Kidney epithelial cell (primary cell): Measurements from ENCODE around the gene CDC42BPA. TPM values are rescaled to one million over a fixed set of nuclear protein-coding genes. Genes with fewer than 3 reads are reported as not detected.

Source experiments
- DNase-seq: peaks from one replicate; pipeline ENCODE4 v3.0.0-alpha.2; 2010; ENCODE audit warnings: low read depth
- H3K27me3 ChIP-seq: 2 replicates; pipeline ENCODE4 v1.6.0; 2011; ENCODE audit warnings: low read length; ENCODE audit not compliant: control insufficient read depth, insufficient read depth
- H3K36me3 ChIP-seq: 2 replicates; pipeline ENCODE4 v1.5.1; 2011; ENCODE audit warnings: low read length; ENCODE audit not compliant: control insufficient read depth, insufficient read depth
- H3K4me3 ChIP-seq: 2 replicates; pipeline ENCODE4 v1.5.1; 2011; ENCODE audit warnings: low read depth, mild to moderate bottlenecking, control low read depth, low read length
- total RNA-seq: library from RNA; depleted of rRNA; stranded (reverse); fragments of >200 nt; gene quantifications from 2 replicates; pipeline ENCODE4 v1.2.3, GENCODE V29; 2015
- TF ChIP-seq, protein P1 (sequence below): IDR thresholded peaks from 2 replicates; pipeline ENCODE4 v1.5.1; 2011; ENCODE audit warnings: mild to moderate bottlenecking, moderate library complexity, low read length, control low read depth, inconsistent platforms; ENCODE audit not compliant: insufficient read depth, poor library complexity, severe bottlenecking

CDC42BPA gene
- total RNA-seq, 1 donor from 2014 or later = 33.4 TPM

DNA sequence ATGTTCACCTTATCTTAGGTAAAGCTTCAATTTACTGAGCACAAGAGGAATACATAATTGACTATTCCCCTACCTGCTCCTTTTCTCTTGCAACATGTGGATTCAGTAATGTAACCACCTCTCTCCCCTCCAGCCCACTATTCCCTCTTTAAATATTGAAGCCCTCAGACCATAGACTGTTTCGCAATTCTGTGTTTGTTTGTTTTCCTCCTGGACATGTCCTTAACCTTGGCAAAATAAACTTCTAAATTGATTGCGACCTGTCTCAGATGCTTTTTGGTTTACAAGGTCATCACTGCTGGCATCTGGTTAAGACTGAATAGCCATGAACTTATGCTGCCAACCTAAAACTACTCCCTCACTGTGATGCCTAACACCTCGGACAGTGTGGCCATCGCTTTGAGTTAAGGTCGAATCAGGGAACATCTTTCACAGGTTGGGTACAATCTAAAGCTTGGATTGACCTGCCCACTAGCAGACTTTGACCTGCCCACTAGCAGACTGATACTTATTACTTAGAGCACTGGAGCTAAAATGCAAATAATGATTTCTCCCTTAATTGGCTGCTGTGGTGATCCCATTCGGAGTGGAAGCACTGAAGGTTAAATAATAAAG is 10.2 kb upstream of the CDC42BPA start:
- no peak for DNase-seq
- no peak overlapping the region for H3K4me3 ChIP-seq
- H3K27me3 ChIP-seq = no peaks in the 10 kb centered on the region
- H3K36me3 ChIP-seq = no peaks in the 10 kb centered on the region
- TF ChIP-seq, protein P1, sequence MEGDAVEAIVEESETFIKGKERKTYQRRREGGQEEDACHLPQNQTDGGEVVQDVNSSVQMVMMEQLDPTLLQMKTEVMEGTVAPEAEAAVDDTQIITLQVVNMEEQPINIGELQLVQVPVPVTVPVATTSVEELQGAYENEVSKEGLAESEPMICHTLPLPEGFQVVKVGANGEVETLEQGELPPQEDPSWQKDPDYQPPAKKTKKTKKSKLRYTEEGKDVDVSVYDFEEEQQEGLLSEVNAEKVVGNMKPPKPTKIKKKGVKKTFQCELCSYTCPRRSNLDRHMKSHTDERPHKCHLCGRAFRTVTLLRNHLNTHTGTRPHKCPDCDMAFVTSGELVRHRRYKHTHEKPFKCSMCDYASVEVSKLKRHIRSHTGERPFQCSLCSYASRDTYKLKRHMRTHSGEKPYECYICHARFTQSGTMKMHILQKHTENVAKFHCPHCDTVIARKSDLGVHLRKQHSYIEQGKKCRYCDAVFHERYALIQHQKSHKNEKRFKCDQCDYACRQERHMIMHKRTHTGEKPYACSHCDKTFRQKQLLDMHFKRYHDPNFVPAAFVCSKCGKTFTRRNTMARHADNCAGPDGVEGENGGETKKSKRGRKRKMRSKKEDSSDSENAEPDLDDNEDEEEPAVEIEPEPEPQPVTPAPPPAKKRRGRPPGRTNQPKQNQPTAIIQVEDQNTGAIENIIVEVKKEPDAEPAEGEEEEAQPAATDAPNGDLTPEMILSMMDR = no peak

DNA sequence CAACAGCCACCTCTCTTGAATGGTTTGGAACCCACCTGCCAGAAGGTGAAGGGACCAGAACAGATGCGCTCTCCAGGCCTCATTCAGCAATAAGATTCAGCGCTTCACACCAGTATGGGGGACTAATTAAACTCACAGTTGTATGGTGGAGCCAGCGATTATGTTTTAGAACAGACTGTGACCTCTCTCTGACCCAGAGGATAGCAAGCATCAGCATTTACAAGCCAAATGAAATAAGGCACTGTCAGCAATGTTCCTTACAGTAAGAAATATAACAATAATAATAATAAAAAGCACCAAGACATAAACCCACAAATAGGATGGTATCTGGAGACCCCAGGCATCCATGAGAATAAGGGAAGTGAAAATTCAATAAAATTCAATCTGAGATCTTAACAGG is 6.9 kb upstream of the CDC42BPA start:
- Histone ChIP-seq H3K4me3 (no peak overlapping the region), H3K36me3 (no peaks in the 10 kb centered on the region), H3K27me3 (no peaks in the 10 kb centered on the region)
- DNase-seq = no peak
- TF ChIP-seq, protein P1 = no peak

DNA sequence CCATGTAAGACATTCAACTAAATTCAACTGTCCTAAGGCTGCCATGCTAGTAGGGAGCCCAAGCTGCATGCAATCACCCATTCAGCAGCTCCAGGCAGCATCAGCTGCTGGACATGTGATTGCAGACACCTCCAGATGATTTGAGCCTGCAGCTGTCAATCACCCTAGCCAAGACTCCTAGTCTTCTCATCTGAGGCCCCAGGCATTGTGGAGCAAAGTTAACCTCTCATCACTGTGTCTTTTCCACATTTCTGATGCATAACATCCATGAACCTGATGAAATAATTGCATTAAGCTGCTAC is 5.6 kb upstream of the CDC42BPA start:
- Histone ChIP-seq H3K36me3 (no peaks in the 10 kb centered on the region), H3K27me3 (no peaks in the 10 kb centered on the region), H3K4me3 (no peak overlapping the region)
- no peak for DNase-seq
- TF ChIP-seq, protein P1 = no peak

DNA sequence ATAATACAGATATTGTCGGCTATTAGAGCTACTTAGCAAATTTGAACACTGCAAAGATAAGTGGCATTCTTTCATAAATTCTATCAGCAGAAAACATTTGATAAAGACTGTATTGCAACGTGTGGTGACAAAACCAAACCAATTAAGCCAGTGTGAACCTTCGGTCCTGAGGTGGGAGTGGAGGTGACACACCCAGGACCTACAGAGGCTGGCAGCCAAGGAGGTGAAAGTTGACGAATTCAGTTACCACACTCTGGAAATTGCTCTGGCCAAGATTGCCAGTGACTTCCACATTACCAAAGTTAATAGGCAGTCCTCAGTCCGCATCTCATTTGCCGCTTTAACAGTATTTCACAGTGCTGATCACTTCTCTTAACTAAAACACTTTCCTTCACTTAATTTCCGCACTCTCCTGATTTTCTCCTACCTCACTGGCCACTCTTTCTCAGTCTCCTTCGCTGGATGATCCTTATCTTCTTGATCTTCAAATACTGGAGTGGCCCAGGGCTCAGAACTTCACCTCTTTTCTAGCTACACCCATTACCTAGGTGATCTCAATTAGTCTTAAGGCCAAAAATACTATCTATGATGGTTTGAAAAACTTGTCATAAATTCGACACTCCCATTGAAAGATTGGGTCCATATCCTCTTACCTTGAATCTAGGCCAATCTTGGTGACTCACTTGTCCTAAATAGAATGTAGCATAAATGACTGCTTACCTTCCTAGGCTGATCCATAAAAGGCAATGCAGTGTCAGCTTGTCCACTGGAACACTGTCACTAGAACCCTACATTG is 5.1 kb upstream of the CDC42BPA start:
- TF ChIP-seq, protein P1 = no peak
- no peak overlapping the region for H3K4me3 ChIP-seq
- DNase-seq = no peak
- H3K36me3 ChIP-seq = no peaks in the 10 kb centered on the region
- H3K27me3 ChIP-seq = no peaks in the 10 kb centered on the region

DNA sequence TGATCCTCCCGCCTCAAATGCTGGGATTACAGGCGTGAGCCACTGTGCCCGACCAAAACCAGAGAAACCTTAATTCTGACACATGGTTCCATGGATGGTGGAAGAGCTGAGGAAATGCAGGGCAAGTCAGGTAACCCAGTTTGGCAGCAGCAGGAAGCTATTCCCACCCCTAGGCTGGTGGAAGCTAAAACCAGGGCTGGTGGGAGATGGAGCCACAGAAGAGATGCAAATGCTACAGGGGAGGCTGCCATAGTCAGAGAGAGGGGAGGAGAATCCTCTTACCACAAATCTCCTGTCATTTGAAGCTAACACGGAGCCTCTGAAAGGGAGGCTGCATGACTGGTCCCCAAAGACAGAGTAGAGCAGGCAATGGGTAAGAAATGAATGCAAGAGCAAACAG is 4.1 kb upstream of the CDC42BPA start:
- Histone ChIP-seq H3K36me3 (no peaks in the 10 kb centered on the region), H3K4me3 (no peak overlapping the region), H3K27me3 (no peaks in the 10 kb centered on the region)
- DNase-seq = no peak
- TF ChIP-seq, protein P1 = no peak

DNA sequence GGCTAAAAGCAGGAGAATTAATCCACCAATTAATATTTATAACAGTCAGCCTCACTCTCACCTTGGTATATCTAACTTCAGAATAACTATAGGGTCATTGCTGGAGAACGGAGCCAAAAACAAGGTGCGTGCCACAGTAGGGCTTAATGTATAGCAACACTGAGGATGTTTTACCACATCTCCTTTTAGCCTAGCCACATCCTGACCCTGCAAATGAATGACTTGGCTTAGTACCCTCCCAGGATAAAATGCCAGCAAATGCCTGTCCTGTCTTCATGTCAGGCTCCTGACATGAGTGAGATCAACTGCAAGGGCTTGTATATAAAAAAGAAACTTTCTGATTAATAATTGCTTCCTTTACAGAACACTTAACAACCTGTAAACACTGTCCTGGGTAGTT is 2.7 kb upstream of the CDC42BPA start:
- H3K27me3 ChIP-seq = no peaks in the 10 kb centered on the region
- no peak overlapping the region for H3K4me3 ChIP-seq
- H3K36me3 ChIP-seq = no peaks in the 10 kb centered on the region
- DNase-seq = no peak
- TF ChIP-seq, protein P1 = no peak
